Inflammatory macrophage treated with lipopolysaccharide for 4 hours (primary cell): ENCODE measurements around the gene HSD17B14.
"Not testable (repeated sequence)": the region's sequence is repeated elsewhere in the genome, so short reads cannot be mapped to it uniquely, and the experiment has no call there.

Experiments used
- DNase-seq: peaks from one replicate; pipeline ENCODE4 v3.0.0-alpha.2; 2020

The HSD17B14 gene

GRCh38 chr19:48836089-48837017 lies at the start of gene HSD17B14:
Gene HSD17B14, minus strand, starts transcription at chr19:48836491. Its CDS starts 80 bp downstream, at chr19:48836411.
- no peak for DNase-seq

- DNase-seq, result no peak
Observed at GRCh38 chr19:48883726-48884125, 47.4 kb upstream of the HSD17B14 start.

DNA sequence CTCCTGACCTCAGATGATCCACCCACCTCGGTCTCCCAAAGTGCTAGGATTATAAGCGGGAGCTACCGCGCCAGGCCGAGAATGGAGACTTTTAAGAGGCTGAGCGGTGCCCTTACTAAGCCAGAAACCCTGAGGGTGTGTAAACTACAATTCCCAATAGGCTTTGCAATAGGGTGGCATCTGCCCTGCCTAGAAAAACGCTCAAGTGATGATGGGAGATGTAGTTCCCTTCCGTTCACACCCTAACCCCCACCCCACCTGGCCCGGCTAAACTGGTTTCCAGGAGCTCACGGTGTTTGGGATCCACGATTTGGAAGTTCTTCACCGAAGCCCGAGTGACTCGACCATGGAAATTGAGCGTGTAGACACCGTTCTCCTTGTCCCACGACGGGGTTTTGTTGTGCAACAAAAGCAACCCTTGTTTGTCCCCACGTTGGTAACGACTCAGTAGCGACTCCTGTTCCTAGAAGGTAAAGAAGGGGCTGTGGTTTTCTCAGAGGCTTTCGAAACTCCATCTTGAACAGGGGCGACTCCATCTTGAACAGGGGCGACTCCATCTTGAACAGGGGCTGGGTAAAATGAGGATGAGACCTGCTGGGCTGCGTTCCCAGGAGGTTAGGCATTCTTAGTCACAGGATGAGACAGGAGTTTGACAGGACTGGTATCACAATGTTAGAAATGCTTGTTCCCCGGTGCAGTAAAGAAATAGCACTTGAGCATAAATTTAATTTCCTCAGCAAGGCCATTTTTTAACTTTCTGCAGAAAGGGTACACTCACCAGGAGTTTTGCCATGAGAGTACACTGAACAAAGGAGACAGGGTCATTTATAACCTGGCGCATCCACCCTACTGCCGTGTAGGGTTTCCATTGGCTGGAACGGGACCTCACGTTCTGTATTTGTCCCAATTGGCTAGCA lies 45.7 kb upstream of the HSD17B14 start:
- DNase-seq, result no peak

DNA sequence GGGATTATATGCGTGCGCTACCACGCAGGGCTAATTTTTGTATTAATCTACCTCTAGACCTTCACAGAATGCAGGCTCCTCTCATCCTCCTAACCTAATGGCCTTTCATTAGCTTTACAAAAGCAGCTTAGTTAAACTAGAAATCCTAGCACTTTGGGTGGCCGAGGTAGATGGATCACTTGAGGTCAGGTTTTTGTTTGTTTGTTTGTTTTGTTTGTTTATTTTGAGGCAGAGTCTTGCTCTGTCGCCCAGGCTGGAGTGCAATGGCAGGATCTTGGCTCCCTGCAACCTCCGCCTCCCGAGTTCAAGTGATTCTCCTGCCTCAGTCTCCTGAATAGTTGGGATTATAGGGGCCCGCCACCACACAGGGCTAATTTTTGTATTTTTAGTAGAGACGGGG lies 43.4 kb upstream of the HSD17B14 start:
- not testable (repeated sequence) for DNase-seq

GRCh38 chr19:48879025-48879637 lies 42.8 kb upstream of the HSD17B14 start:
- no peak for DNase-seq

DNA sequence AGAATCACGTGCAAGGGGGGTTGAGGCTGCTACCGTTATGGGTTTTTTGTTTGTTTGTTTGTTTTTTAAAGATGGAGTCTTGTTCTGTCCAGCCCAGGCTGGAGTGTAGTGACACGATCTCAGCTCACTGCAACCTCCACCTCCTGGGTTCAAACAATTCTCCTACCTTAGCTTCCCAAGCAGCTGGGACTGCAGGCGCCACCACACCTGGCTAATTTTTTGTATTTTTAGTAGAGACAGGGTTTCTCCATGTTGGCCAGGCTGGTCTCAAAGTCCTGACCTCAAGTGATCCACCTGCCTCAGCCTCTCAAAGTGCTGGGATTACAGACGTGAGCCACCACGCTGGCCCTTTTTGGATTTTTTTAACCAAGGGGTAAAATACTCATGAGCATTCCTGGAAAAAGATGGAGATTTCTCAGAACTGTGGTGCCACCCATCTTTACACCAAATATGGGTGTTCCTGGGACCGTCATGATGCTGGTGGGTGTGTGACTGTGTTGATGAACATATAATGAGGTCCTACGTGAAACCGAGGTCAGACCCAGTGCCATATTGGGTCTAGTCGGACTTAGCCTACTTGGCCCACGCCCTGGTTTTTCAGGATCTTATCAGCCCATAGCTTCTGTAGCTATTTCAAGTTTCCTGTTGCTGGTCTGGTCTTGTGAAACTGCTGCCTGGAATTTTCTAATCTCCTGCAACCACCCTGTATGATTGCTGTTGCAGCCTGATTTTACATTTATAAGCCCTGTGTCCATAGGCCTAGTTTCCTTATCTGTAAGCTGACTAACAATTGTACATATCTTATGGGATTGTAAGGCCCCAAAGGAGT lies 42.1 kb upstream of the HSD17B14 start:
- peak; percentile 78 for DNase-seq

DNA sequence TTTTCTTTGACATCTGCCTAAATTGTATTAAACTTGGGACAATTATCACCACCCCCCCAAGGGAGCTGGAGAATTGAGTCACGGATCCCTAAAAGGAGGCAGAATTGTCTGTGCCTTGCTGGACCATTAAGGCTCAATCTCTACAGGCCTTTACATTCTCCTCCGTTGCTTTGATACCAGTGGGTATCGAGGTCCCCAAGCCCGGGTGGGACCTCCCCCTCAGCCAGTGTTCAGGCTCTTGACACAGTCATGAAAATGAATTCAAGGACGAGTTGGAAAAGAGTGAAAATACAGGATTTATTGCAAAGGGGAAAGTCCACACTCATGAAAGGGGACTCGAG lies 41.5 kb upstream of the HSD17B14 start:
- DNase-seq, result no peak

DNA sequence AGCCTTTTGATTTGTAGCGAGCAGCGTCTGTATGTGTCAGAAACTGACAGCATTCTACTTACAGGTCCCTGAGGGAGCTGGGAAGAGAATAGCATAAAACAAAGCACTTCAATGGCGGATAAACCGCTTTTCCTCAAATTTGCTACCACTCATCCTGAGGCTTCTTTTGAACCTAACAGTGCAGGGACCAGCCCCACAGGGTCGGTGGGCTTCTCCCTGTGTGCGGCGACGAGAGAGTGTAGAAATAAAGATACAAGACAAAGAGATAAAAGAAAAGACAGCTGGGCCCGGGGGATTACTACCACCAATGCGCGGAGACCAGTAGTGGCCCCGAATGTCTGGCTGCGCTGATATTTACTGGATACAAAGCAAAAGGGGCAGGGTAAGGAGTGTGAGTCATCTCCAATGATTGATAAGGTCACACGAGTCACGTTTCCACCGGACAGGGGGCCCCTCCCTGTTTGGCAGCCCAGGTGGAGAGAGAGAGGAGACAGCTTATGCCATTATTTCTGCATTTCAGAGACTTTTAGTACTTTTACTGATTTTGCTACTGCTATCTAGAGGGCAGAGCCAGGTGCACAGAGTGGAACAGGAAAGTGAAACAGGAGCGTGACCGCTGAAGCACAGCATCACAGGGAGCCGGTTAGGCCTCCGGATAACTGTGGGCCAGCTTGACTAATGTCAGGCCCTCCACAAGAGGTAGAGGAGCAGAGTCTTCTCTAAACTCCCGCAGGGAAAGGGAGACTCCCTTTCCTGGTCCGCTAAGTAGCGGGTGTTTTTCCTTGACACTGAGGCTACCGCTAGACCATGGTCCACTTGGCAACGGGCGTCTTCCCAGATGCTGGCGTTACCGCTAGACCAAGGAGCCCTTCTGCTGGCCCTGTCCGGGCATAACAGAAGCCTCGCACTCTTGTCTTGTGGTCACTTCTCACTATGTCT lies 40.0 kb upstream of the HSD17B14 start:
- not testable (repeated sequence) for DNase-seq

DNA sequence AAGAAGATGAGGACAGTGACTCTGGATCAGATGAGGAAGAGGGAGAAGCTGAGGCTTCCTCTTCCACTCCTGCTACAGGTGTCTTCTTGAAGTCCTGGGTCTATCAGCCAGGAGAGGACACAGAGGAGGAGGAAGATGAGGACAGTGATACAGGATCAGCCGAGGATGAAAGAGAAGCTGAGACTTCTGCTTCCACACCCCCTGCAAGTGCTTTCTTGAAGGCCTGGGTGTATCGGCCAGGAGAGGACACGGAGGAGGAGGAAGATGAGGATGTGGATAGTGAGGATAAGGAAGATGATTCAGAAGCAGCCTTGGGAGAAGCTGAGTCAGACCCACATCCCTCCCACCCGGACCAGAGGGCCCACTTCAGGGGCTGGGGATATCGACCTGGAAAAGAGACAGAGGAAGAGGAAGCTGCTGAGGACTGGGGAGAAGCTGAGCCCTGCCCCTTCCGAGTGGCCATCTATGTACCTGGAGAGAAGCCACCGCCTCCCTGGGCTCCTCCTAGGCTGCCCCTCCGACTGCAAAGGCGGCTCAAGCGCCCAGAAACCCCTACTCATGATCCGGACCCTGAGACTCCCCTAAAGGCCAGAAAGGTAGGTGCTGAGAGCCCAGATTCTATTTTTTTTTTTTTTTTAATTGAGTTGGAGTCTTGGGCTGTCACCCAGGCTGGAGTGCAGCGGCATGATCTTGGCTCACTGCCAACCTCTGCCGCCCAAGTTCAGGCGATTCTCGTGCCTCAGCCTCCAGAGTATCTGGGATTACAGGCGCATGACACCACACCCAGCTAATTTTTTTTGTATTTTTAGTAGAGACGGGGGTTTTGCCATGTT lies 38.2 kb upstream of the HSD17B14 start:
- DNase-seq, result peak; percentile 83

DNA sequence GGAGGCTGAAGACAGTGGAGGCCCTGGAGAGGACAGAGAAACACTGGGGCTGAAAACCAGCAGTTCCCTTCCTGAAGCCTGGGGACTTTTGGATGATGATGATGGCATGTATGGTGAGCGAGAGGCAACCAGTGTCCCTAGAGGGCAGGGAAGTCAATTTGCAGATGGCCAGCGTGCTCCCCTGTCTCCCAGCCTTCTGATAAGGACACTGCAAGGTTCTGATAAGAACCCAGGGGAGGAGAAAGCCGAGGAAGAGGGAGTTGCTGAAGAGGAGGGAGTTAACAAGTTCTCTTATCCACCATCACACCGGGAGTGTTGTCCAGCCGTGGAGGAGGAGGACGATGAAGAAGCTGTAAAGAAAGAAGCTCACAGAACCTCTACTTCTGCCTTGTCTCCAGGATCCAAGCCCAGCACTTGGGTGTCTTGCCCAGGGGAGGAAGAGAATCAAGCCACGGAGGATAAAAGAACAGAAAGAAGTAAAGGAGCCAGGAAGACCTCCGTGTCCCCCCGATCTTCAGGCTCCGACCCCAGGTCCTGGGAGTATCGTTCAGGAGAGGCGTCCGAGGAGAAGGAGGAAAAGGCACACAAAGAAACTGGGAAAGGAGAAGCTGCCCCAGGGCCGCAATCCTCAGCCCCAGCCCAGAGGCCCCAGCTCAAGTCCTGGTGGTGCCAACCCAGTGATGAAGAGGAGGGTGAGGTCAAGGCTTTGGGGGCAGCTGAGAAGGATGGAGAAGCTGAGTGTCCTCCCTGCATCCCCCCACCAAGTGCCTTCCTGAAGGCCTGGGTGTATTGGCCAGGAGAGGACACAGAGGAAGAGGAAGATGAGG lies 37.4 kb upstream of the HSD17B14 start:
- peak; percentile 53 for DNase-seq

DNA sequence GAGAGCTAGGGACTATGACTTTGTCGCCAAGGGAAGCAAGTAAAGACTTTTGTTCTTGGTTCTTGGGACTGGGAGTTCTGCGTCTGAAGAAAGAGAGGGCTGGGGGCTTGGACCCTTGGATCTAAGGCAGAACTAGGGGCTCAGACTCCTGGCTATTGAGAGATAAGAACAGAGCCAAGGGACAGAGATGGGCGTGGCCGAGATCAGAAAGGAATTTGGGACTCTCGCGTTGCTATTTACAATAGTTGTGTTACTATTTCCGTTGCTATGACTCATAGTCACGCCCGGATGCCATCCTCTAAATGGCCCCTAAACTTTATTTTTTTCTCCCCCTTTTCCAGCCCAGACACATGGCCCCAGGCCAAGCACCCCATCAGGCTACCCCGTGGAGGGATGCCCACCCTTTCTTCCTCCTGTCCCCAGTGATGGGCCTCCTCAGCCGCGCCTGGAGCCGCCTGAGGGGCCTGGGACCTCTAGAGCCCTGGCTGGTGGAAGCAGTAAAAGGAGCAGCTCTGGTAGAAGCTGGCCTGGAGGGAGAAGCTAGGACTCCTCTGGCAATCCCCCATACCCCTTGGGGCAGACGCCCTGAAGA lies 36.7 kb upstream of the HSD17B14 start:
- DNase-seq, result peak; percentile 95

- DNase-seq, result peak; percentile 98
Observed at GRCh38 chr19:48872182-48872883, 36.0 kb upstream of the HSD17B14 start, which contains the start of gene PPP1R15A. Gene PPP1R15A, plus strand, starts transcription at chr19:48872421. Its CDS starts 813 bp downstream, at chr19:48873234.

- not testable (repeated sequence) for DNase-seq
Observed at GRCh38 chr19:48871471-48872181, 35.3 kb upstream of the HSD17B14 start.

DNA sequence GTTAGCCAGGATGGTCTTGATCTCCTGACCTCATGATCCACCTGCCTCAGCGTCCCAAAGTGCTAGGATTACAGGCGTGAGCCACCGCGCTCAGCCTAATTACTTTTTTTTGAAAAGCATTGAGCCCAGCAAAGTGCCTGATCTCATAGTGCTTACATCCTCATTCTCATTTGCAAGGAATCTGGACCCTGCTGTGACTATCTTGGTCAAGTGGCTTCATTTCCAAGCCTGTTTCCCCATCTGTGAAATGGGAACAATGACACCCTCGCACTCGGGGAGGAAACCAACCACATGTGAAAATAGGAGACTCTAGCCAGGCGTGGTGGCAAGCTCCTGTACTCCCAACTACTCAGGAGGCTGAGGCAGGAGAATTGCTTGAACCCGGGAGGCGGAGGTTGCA lies 33.8 kb upstream of the HSD17B14 start:
- peak; percentile 60 for DNase-seq

- peak; percentile 69 for DNase-seq
Observed at GRCh38 chr19:48868114-48868886, 32.0 kb upstream of the HSD17B14 start, which contains the start of gene PLEKHA4. Gene PLEKHA4, minus strand, starts transcription at chr19:48868617. Its CDS starts 997 bp downstream, at chr19:48867620.

GRCh38 chr19:48867746-48868113 lies 31.4 kb upstream of the HSD17B14 start:
- DNase-seq, result no peak
